HCT116 (cell line): Measurements from ENCODE around the gene OR5H2. TPM values are rescaled to one million over a fixed set of nuclear protein-coding genes. Genes with fewer than 3 reads are reported as not detected.

Experiments used
- ATAC-seq: fragments of 200-7000 bp; cut with Tn5 transposase; 2 replicates; pipeline ENCODE4 v1.9.1; 2020; ENCODE audit warnings: mild to moderate bottlenecking, moderate library complexity
- BruUV-seq: library from RNA; stranded (reverse); fragments of 400-500 nt; replicated peaks from 2 replicates; lab custom pipeline; 2021; lab: Mats Ljungman, UMichigan
- CTCF ChIA-PET: fragments of 300-600 bp; sonication (Branson Sonifier 250); formaldehyde crosslinking; loops from one replicate; lab custom pipeline; 2021; ENCODE audit warnings: antibody characterized with exemption; lab: Charles Lee
- POLR2A ChIA-PET: fragments of 300-600, 350-600 bp; sonication (Branson Sonifier 250); formaldehyde crosslinking; loops from one replicate; lab custom pipeline; 2021; ENCODE audit warnings: antibody characterized with exemption; lab: Charles Lee
- RAD21 ChIA-PET, 2 experiments: fragments of 300-600 bp; sonication (Branson Sonifier 250); formaldehyde crosslinking; loops; one replicate each; lab custom pipeline; 2023; ENCODE audit warnings: low total read pairs in 2 of 2; ENCODE audit not compliant: uncharacterized antibody in 2 of 2, unreplicated experiment in 2 of 2, low non-redundant PET in 1 of 2; lab: Charles Lee
- DNase-seq: peaks from one replicate; pipeline ENCODE4 v3.0.0-alpha.2; 2010; ENCODE audit warnings: low read depth, low spot score
- H2AFZ ChIP-seq: fragments of 200-600 bp; shearing (Covaris generic), sonication (generic); 2 replicates; pipeline ENCODE4 v1.6.1; 2017; ENCODE audit warnings: low read depth, mixed run types, mixed read lengths, antibody characterized with exemption, low read length; ENCODE audit not compliant: poor library complexity, severe bottlenecking
- H3K27ac ChIP-seq: 2 replicates; pipeline ENCODE4 v1.5.1; 2012; ENCODE audit warnings: low read depth, low read length
- H3K27me3 ChIP-seq: fragments of 200-600 bp; sonication (generic); 2 replicates; pipeline ENCODE4 v1.6.1; 2016; ENCODE audit warnings: mixed run types, low read length, mixed read lengths; ENCODE audit not compliant: insufficient read depth
- H3K36me3 ChIP-seq, 2 experiments: fragments of 200-500 bp in 1 of 2; fragments of 200-600 bp in 1 of 2; sonication (Bioruptor generic) in 1 of 2; sonication (generic) in 1 of 2; 2 replicates each; pipeline versions ENCODE4 v1.5.1 to v1.6.1; 2014 to 2016; ENCODE audit warnings: low read length in 2 of 2, inconsistent platforms in 1 of 2, mixed read lengths in 1 of 2, mixed run types in 1 of 2; ENCODE audit not compliant: insufficient read depth in 2 of 2, control insufficient read depth in 1 of 2
- H3K4me1 ChIP-seq, 2 experiments: fragments of 200-600 bp in 1 of 2; sonication (generic) in 1 of 2; 2 replicates each; pipeline versions ENCODE4 v1.5.1 to v1.6.1; 2012 to 2017; ENCODE audit warnings: low read length in 2 of 2, inconsistent platforms in 1 of 2, mild to moderate bottlenecking in 1 of 2, mixed read lengths in 1 of 2, mixed run types in 1 of 2, moderate library complexity in 1 of 2; ENCODE audit not compliant: insufficient read depth in 2 of 2, control insufficient read depth in 1 of 2
- H3K4me2 ChIP-seq: fragments of 200-600 bp; sonication (generic); 2 replicates; pipeline ENCODE4 v1.6.1; 2017; ENCODE audit warnings: mixed run types, low read length, mixed read lengths
- H3K4me3 ChIP-seq, 2 experiments: fragments of 200-600 bp in 1 of 2; sonication (generic) in 1 of 2; replicated peaks in 1 of 2; 2 replicates each; pipeline ENCODE4 v1.5.1; 2011 to 2016; ENCODE audit warnings: low read length in 2 of 2, control low read depth in 1 of 2, low read depth in 1 of 2, mild to moderate bottlenecking in 1 of 2, mixed read lengths in 1 of 2, mixed run types in 1 of 2
- H3K79me2 ChIP-seq: fragments of 200-600 bp; sonication (generic); 2 replicates; pipeline ENCODE4 v1.6.1; 2017; ENCODE audit warnings: mild to moderate bottlenecking, mixed run types, low read length, moderate library complexity, mixed read lengths; ENCODE audit not compliant: insufficient read depth
- H3K9ac ChIP-seq: fragments of 200-600 bp; sonication (generic); 2 replicates; pipeline ENCODE4 v1.6.1; 2016; ENCODE audit warnings: low read length, mixed read lengths
- H3K9me2 ChIP-seq: fragments of 200-600 bp; sonication (generic), shearing (Covaris generic); 2 replicates; pipeline ENCODE4 v1.6.1; 2017; ENCODE audit warnings: mixed run types, mild to moderate bottlenecking, moderate library complexity; ENCODE audit not compliant: insufficient read depth
- H3K9me3 ChIP-seq, 2 experiments: fragments of 200-500 bp in 1 of 2; fragments of 200-600 bp in 1 of 2; sonication (Bioruptor generic) in 1 of 2; sonication (generic) in 1 of 2; 2 replicates each; pipeline ENCODE4 v1.6.1; 2014 to 2017; ENCODE audit warnings: low read length in 2 of 2, mixed read lengths in 2 of 2, inconsistent platforms in 1 of 2, low read depth in 1 of 2, mild to moderate bottlenecking in 1 of 2, mixed run types in 1 of 2, moderate library complexity in 1 of 2; ENCODE audit not compliant: control insufficient read depth in 1 of 2, insufficient read depth in 1 of 2
- H4K20me1 ChIP-seq: fragments of 200-600 bp; sonication (generic), shearing (Covaris generic); 2 replicates; pipeline ENCODE4 v1.6.1; 2017; ENCODE audit warnings: mixed run types, mild to moderate bottlenecking, moderate library complexity; ENCODE audit not compliant: insufficient read depth
- EZH2phosphoT487 ChIP-seq: fragments of 200-600 bp; IDR thresholded peaks from 2 replicates; pipeline ENCODE4 v1.6.1; 2018; ENCODE audit warnings: antibody characterized with exemption, borderline replicate concordance
- POLR2A ChIP-seq: IDR thresholded peaks from 2 replicates; pipeline ENCODE4 v1.7.0; 2011; ENCODE audit warnings: borderline replicate concordance; ENCODE audit not compliant: insufficient read depth, insufficient read length; ENCODE audit errors: extremely low read depth
- POLR2AphosphoS5 ChIP-seq: IDR thresholded peaks from 2 replicates; pipeline ENCODE4 v1.6.1; 2011; ENCODE audit warnings: mild to moderate bottlenecking, low read depth, low read length, moderate library complexity
- SP1 ChIP-seq: IDR thresholded peaks from 2 replicates; pipeline ENCODE4 v1.6.1; 2012; ENCODE audit warnings: low read depth
- TCF7L2 ChIP-seq: IDR thresholded peaks from 2 replicates; pipeline ENCODE4 v1.7.0; 2011; ENCODE audit warnings: borderline replicate concordance, inconsistent platforms; ENCODE audit not compliant: insufficient read depth, insufficient read length; ENCODE audit errors: extremely low read depth
- intact Hi-C: fragments of 100-400 bp; cut with micrococcal nuclease; formaldehyde crosslinking; loops from 2 replicates; pipeline ENCODE4 v1.10.0; 2022
- total RNA-seq: library from RNA; stranded (reverse); gene quantifications from one replicate; pipeline ENCODE4 v1.2.1, GENCODE V29; 2021; ENCODE audit not compliant: unreplicated experiment
- TF ChIP-seq, protein P1 (sequence below): IDR thresholded peaks from 2 replicates; pipeline ENCODE4 v1.6.1; 2012; ENCODE audit warnings: low read depth
- TF ChIP-seq, protein P2 (sequence below), 3 experiments: fragments of 200-600 bp in 1 of 3; sonication (generic) in 1 of 3; IDR thresholded peaks in 2 of 3; conservative IDR thresholded peaks in 1 of 3; 2 replicates each; pipeline ENCODE4 v1.5.1; 2012 to 2017; ENCODE audit warnings: low read depth in 2 of 3, low read length in 2 of 3, antibody characterized with exemption in 1 of 3, borderline replicate concordance in 1 of 3, control low read depth in 1 of 3, mild to moderate bottlenecking in 1 of 3, mixed read lengths in 1 of 3, mixed run types in 1 of 3, moderate library complexity in 1 of 3; ENCODE audit not compliant: insufficient read depth in 1 of 3
- TF ChIP-seq, protein P3 (sequence below): IDR thresholded peaks from 2 replicates; pipeline ENCODE4 v1.6.1; 2012

Gene OR5H2
- total RNA-seq, 1 experiment from 2014 or later = not detected

DNA sequence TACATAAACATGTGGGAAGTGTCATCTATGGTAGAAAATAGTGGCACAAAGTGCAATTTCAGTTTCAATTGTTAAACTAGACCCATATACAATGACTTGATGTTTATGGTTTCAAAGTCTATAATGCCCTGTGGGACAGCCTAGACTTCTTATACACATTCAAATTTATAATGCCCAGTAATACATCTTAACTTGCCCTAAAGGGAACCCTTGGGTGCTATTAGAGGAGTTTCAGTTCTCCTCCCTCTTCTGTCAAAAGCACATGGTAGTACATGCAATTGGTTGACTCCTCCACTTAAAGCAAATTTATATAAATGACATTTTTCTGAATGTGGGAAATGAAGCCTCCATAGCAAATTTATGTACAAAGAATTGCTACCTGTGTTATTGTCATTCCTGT lies 41.1 kb downstream of the OR5H2 start:
- Histone ChIP-seq H3K79me2 (no peaks in the 10 kb centered on the region), H3K36me3 (no peaks in the 10 kb centered on the region), H3K9ac (no peak overlapping the region), H3K27me3 (no peaks in the 10 kb centered on the region), H3K27ac (no peak overlapping the region), H3K4me3 (no peak overlapping the region), H4K20me1 (no peaks in the 10 kb centered on the region), H3K4me1 (no peaks in the 10 kb centered on the region), H3K9me3 (no peaks in the 10 kb centered on the region), H3K9me2 (no peaks in the 10 kb centered on the region), H3K4me2 (no peak overlapping the region), H2AFZ (no peak overlapping the region)
- ChIA-PET CTCF (no interaction called here), RAD21 (no interaction called here), POLR2A (no interaction called here)
- TF ChIP-seq TCF7L2 (no peak), POLR2A (no peak), EZH2phosphoT487 (no peak), POLR2AphosphoS5 (no peak), SP1 (no peak)
- TF ChIP-seq, protein P1, sequence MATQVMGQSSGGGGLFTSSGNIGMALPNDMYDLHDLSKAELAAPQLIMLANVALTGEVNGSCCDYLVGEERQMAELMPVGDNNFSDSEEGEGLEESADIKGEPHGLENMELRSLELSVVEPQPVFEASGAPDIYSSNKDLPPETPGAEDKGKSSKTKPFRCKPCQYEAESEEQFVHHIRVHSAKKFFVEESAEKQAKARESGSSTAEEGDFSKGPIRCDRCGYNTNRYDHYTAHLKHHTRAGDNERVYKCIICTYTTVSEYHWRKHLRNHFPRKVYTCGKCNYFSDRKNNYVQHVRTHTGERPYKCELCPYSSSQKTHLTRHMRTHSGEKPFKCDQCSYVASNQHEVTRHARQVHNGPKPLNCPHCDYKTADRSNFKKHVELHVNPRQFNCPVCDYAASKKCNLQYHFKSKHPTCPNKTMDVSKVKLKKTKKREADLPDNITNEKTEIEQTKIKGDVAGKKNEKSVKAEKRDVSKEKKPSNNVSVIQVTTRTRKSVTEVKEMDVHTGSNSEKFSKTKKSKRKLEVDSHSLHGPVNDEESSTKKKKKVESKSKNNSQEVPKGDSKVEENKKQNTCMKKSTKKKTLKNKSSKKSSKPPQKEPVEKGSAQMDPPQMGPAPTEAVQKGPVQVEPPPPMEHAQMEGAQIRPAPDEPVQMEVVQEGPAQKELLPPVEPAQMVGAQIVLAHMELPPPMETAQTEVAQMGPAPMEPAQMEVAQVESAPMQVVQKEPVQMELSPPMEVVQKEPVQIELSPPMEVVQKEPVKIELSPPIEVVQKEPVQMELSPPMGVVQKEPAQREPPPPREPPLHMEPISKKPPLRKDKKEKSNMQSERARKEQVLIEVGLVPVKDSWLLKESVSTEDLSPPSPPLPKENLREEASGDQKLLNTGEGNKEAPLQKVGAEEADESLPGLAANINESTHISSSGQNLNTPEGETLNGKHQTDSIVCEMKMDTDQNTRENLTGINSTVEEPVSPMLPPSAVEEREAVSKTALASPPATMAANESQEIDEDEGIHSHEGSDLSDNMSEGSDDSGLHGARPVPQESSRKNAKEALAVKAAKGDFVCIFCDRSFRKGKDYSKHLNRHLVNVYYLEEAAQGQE = no peak
- TF ChIP-seq, protein P2, sequence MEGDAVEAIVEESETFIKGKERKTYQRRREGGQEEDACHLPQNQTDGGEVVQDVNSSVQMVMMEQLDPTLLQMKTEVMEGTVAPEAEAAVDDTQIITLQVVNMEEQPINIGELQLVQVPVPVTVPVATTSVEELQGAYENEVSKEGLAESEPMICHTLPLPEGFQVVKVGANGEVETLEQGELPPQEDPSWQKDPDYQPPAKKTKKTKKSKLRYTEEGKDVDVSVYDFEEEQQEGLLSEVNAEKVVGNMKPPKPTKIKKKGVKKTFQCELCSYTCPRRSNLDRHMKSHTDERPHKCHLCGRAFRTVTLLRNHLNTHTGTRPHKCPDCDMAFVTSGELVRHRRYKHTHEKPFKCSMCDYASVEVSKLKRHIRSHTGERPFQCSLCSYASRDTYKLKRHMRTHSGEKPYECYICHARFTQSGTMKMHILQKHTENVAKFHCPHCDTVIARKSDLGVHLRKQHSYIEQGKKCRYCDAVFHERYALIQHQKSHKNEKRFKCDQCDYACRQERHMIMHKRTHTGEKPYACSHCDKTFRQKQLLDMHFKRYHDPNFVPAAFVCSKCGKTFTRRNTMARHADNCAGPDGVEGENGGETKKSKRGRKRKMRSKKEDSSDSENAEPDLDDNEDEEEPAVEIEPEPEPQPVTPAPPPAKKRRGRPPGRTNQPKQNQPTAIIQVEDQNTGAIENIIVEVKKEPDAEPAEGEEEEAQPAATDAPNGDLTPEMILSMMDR (IDR thresholded peaks at IDR 0.05 in 2 of 3, conservative IDR thresholded peaks at IDR 0.05 in 1 of 3; ENCODE audit: borderline replicate concordance in 1 of 3, insufficient read depth in 1 of 3, low read depth in 2 of 3, low read length in 2 of 3) = no peak
- TF ChIP-seq, protein P3, sequence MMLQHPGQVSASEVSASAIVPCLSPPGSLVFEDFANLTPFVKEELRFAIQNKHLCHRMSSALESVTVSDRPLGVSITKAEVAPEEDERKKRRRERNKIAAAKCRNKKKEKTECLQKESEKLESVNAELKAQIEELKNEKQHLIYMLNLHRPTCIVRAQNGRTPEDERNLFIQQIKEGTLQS = no peak
- ATAC-seq (no peak), DNase-seq (no peak)
- BruUV-seq = no TSS peak
- intact Hi-C loops = loop anchor here (10.0 kb wide), 1 partner anchor 491 kb away; no protein-coding TSS in a partner anchor
